Cardiac muscle cell (in vitro differentiated cells and primary cell): ENCODE results near the gene FOCAD. TPM values are rescaled to one million over a fixed set of nuclear protein-coding genes. Genes with fewer than 3 reads are reported as not detected.

ENCODE experiments used
- DNase-seq, 2 donors: peaks; one replicate each; pipeline versions ENCODE4 v3.0.0 to v3.0.0-alpha.2; 2010 to 2017; ENCODE audit warnings: low read depth in 1 of 2, low spot score in 1 of 2
- H3K27ac ChIP-seq: fragments of 200-600 bp; sonication (generic); 2 replicates; pipeline ENCODE4 v1.5.1; 2016
- H3K27me3 ChIP-seq: fragments of 200-600 bp; sonication (generic); 2 replicates; pipeline ENCODE4 v1.6.0; 2016; ENCODE audit warnings: control low read depth
- H3K36me3 ChIP-seq: fragments of 200-600 bp; sonication (generic); 2 replicates; pipeline ENCODE4 v1.5.1; 2016; ENCODE audit warnings: control low read depth
- H3K4me1 ChIP-seq: fragments of 200-600 bp; sonication (generic); 2 replicates; pipeline ENCODE4 v1.8.1; 2017; ENCODE audit warnings: low read depth, mild to moderate bottlenecking, mixed run types
- H3K4me3 ChIP-seq: fragments of 200-600 bp; sonication (generic); 2 replicates; pipeline ENCODE4 v1.5.1; 2016; ENCODE audit warnings: mild to moderate bottlenecking
- H3K9me3 ChIP-seq: fragments of 200-600 bp; sonication (generic); 2 replicates; pipeline ENCODE4 v1.5.1; 2017; ENCODE audit warnings: low read depth, mild to moderate bottlenecking, control low read depth
- CTCF ChIP-seq: IDR thresholded peaks from 2 replicates; pipeline ENCODE4 v1.5.1; 2012; ENCODE audit warnings: low read depth, mild to moderate bottlenecking, low read length
- polyA plus RNA-seq: library from polyadenylated mRNA; unstranded; fragments of >200 nt; fragmentation: Nextera tagmentation; extraction: Ambion mirVana; gene quantifications from 2 replicates; pipeline ENCODE4 v1.2.1, GENCODE V29; 2016
- total RNA-seq: library from RNA; depleted of rRNA; stranded (reverse); fragments of >200 nt; gene quantifications from 2 replicates; pipeline ENCODE4 v1.2.3, GENCODE V29; 2016

The FOCAD gene
- total and polyA plus RNA-seq, 2 experiments from 2014 or later, result 32.9 to 57.0 TPM

- H3K4me3 ChIP-seq, result no peak overlapping the region
- no peak for TF ChIP-seq CTCF
- H3K27me3 ChIP-seq, result no peaks in the 10 kb centered on the region
- H3K27ac ChIP-seq, result no peak overlapping the region
- H3K4me1 ChIP-seq, result no peaks in the 10 kb centered on the region
- H3K9me3 ChIP-seq, result no peaks in the 10 kb centered on the region
- no peak for DNase-seq
- H3K36me3 ChIP-seq, result peaks cover 8% of the 10 kb centered on the region
These were observed 260.4 kb downstream of the FOCAD start for GRCh38 chr9:20944507-20944906.

DNA sequence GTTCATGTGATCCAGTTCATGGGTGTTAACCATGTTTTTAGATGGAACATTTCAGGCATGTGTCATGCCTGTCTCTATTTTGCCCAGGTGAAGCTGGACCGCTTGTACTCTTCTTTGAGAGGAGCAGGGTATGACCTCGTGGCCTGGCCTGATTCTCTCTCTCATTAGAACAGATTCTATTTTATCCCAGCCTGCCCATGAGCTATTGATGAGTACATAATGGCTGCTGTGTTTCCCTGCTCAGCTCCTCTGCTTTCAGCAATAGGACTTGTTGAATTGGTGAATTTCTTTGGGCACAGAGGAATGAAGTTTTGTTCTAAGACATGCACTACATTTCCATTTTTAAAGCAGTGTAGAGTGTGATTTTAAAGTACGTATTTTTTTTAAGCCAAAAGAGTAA is 261.2 kb downstream of the FOCAD start:
- Histone ChIP-seq H3K27me3 (no peaks in the 10 kb centered on the region), H3K27ac (no peak overlapping the region), H3K4me3 (no peak overlapping the region), H3K9me3 (no peaks in the 10 kb centered on the region), H3K4me1 (peaks cover 3% of the 10 kb centered on the region), H3K36me3 (peaks cover 8% of the 10 kb centered on the region)
- TF ChIP-seq CTCF, result no peak
- DNase-seq, result no peak

GRCh38 chr9:20945856-20946255 is 261.8 kb downstream of the FOCAD start:
- H3K36me3 ChIP-seq, result peaks cover 9% of the 10 kb centered on the region
- peaks cover 3% of the 10 kb centered on the region for H3K4me1 ChIP-seq
- H3K27me3 ChIP-seq, result no peaks in the 10 kb centered on the region
- no peak overlapping the region for H3K27ac ChIP-seq
- DNase-seq, result no peak
- TF ChIP-seq CTCF, result no peak
- H3K4me3 ChIP-seq, result no peak overlapping the region
- no peaks in the 10 kb centered on the region for H3K9me3 ChIP-seq

- DNase-seq, result no peak
- Histone ChIP-seq H3K27ac (no peak overlapping the region), H3K9me3 (no peaks in the 10 kb centered on the region), H3K36me3 (peaks cover 22% of the 10 kb centered on the region), H3K4me1 (peaks cover 3% of the 10 kb centered on the region), H3K27me3 (no peaks in the 10 kb centered on the region), H3K4me3 (no peak overlapping the region)
- no peak for TF ChIP-seq CTCF
These were observed 264.6 kb downstream of the FOCAD start for GRCh38 chr9:20948703-20949102.

DNA sequence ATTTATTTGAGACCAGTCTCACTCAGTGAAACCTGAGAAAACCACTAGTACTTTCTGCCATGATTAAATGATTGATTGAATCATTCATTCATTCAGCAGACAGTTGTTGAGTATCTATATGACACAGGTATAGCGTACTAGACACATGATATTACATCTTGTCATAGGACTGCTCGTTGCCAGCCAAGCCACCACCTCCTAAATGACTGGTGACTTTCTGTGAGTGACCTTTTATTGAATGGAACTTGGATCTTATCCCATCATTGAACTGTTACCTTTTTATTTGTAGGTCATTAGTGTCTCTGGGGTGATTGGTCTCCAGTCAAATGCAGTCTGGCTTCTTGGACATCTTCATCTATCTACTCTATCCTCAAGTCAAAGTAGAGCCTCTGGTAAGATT is 266.6 kb downstream of the FOCAD start:
- Histone ChIP-seq H3K9me3 (no peaks in the 10 kb centered on the region), H3K27me3 (no peaks in the 10 kb centered on the region), H3K4me1 (peaks cover 3% of the 10 kb centered on the region), H3K27ac (no peak overlapping the region), H3K36me3 (peaks cover 31% of the 10 kb centered on the region), H3K4me3 (no peak overlapping the region)
- no peak for DNase-seq
- TF ChIP-seq CTCF, result no peak
